Keratinocyte (primary cell): ENCODE results near the gene CEACAM19. TPM values are rescaled to one million over a fixed set of nuclear protein-coding genes. Genes with fewer than 3 reads are reported as not detected.

ENCODE experiments used
- DNase-seq: peaks from one replicate; pipeline ENCODE4 v3.0.0-alpha.2; 2011; ENCODE audit warnings: low read depth, missing footprints, low spot score
- FAIRE-seq: peaks from 2 replicates; lab custom pipeline; 2011; peaks lifted over from hg19 to GRCh38; lab: Jason Lieb, UNC
- H2AFZ ChIP-seq: 2 replicates; pipeline ENCODE4 v1.6.0; 2012; ENCODE audit warnings: low read length, control low read depth, inconsistent platforms; ENCODE audit not compliant: control insufficient read depth
- H3K27ac ChIP-seq: 2 replicates; pipeline ENCODE4 v1.5.1; 2011; ENCODE audit warnings: low read length; ENCODE audit not compliant: control insufficient read depth, insufficient read depth
- H3K27me3 ChIP-seq: 3 replicates; pipeline ENCODE4 v1.6.0; 2011; ENCODE audit warnings: low read length; ENCODE audit not compliant: control insufficient read depth, insufficient read depth; ENCODE audit errors: extremely low read depth
- H3K36me3 ChIP-seq, 2 experiments: 2 replicates in 1 of 2; 3 replicates in 1 of 2; pipeline ENCODE4 v1.5.1; 2011; ENCODE audit warnings: low read length in 2 of 2, mild to moderate bottlenecking in 1 of 2; ENCODE audit not compliant: control insufficient read depth in 2 of 2, insufficient read depth in 2 of 2; ENCODE audit errors: extremely low read depth in 1 of 2
- H3K4me1 ChIP-seq: 3 replicates; pipeline ENCODE4 v1.5.1; 2011; ENCODE audit warnings: low read length; ENCODE audit not compliant: control insufficient read depth, insufficient read depth; ENCODE audit errors: extremely low read depth
- H3K4me2 ChIP-seq: 3 replicates; pipeline ENCODE4 v1.6.0; 2011; ENCODE audit warnings: low read depth, low read length; ENCODE audit not compliant: control insufficient read depth, insufficient read depth; ENCODE audit errors: extremely low read depth
- H3K4me3 ChIP-seq, 3 experiments: fragments of 200-600 bp in 1 of 3; sonication (generic) in 1 of 3; 2 replicates in 2 of 3; 3 replicates in 1 of 3; pipeline ENCODE4 v1.5.1; 2011 to 2016; ENCODE audit warnings: low read length in 3 of 3, mild to moderate bottlenecking in 3 of 3, control low read depth in 2 of 3, inconsistent platforms in 1 of 3, low read depth in 1 of 3, mixed read lengths in 1 of 3, mixed run types in 1 of 3, moderate library complexity in 1 of 3; ENCODE audit not compliant: control insufficient read depth in 2 of 3, insufficient read depth in 2 of 3; ENCODE audit errors: extremely low read depth in 1 of 3
- H3K79me2 ChIP-seq: 2 replicates; pipeline ENCODE4 v1.6.0; 2012; ENCODE audit warnings: low read length; ENCODE audit not compliant: control insufficient read depth, insufficient read depth
- H3K9ac ChIP-seq: 3 replicates; pipeline ENCODE4 v1.6.0; 2011; ENCODE audit warnings: low read length; ENCODE audit not compliant: control insufficient read depth, insufficient read depth; ENCODE audit errors: extremely low read depth
- H3K9me1 ChIP-seq: 3 replicates; pipeline ENCODE4 v1.6.0; 2011; ENCODE audit warnings: low read length; ENCODE audit not compliant: control insufficient read depth, insufficient read depth; ENCODE audit errors: extremely low read depth
- H3K9me3 ChIP-seq: 2 replicates; pipeline ENCODE4 v1.5.1; 2012; ENCODE audit warnings: low read depth, low read length; ENCODE audit not compliant: control insufficient read depth
- H4K20me1 ChIP-seq: 3 replicates; pipeline ENCODE4 v1.6.0; 2011; ENCODE audit warnings: low read length; ENCODE audit not compliant: control insufficient read depth, insufficient read depth; ENCODE audit errors: extremely low read depth
- CTCF ChIP-seq, 3 experiments: IDR thresholded peaks in 1 of 3; conservative IDR thresholded peaks in 1 of 3; optimal IDR thresholded peaks in 1 of 3; 2 replicates in 2 of 3; 3 replicates in 1 of 3; pipeline versions ENCODE3 to v1.5.1; 2011; ENCODE audit warnings: low read length in 3 of 3, mild to moderate bottlenecking in 3 of 3, moderate library complexity in 2 of 3, control low read depth in 1 of 3, inconsistent platforms in 1 of 3; ENCODE audit not compliant: insufficient read depth in 2 of 3; ENCODE audit errors: extremely low read depth in 1 of 3
- EZH2 ChIP-seq: IDR thresholded peaks from one replicate; pipeline ENCODE4 v1.6.1; 2012; ENCODE audit warnings: inconsistent platforms, mild to moderate bottlenecking, low read length, moderate library complexity
- dilution Hi-C: fragments of 300-500 bp; cut with MboI; formaldehyde crosslinking; loops from one replicate; pipeline ENCODE4 v1.7.0; 2020; ENCODE audit warnings: low sequenced_read_pairs; ENCODE audit not compliant: extremely low pct_ligation_motif_present
- polyA plus RNA-seq, 5 experiments: library from polyadenylated mRNA; depleted of rRNA in 3 of 5; stranded (reverse) in 3 of 5; stranded (forward) in 1 of 5; unstranded in 1 of 5; fragments of >200 nt; gene quantifications; 1 replicate in 1 of 5; 2 replicates in 3 of 5; 3 replicates in 1 of 5; pipeline versions ENCODE4 v1.2.1 to v1.2.3, GENCODE V29; 2011 to 2012; ENCODE audit warnings: missing spikeins in 2 of 5, low read depth in 1 of 5, low replicate concordance in 1 of 5

The CEACAM19 gene
- polyA plus RNA-seq, 1 donor (not counting 4 experiments of a cell fraction or from before 2014, with no cell fraction given) = 3.7 TPM

GRCh38 chr19:44696939-44697669 is 25.8 kb downstream of the CEACAM19 start:
- Histone ChIP-seq H3K4me2 (no peak overlapping the region), H3K4me3 (no peak overlapping the region), H4K20me1 (no peaks in the 10 kb centered on the region), H3K9me3 (no peaks in the 10 kb centered on the region), H3K27ac (no peak overlapping the region), H3K9me1 (no peaks in the 10 kb centered on the region), H3K9ac (no peak overlapping the region), H3K79me2 (no peaks in the 10 kb centered on the region), H3K27me3 (no peaks in the 10 kb centered on the region), H2AFZ (no peak overlapping the region), H3K36me3 (no peaks in the 10 kb centered on the region), H3K4me1 (peaks cover 19% of the 10 kb centered on the region)
- DNase-seq (no peak), FAIRE-seq (no peak)
- TF ChIP-seq EZH2 (no peak), CTCF (optimal IDR thresholded peaks at IDR 0.05 in 1 of 3, IDR thresholded peaks at IDR 0.05 in 1 of 3, conservative IDR thresholded peaks at IDR 0.05 in 1 of 3; ENCODE audit: extremely low read depth in 1 of 3, insufficient read depth in 2 of 3, low read length in 3 of 3) (no peak)
- dilution Hi-C loops = no loop called here

- no peak overlapping the region for H3K4me3 ChIP-seq
- H2AFZ ChIP-seq = no peak overlapping the region
- H3K27ac ChIP-seq = no peak overlapping the region
- H3K4me1 ChIP-seq = peaks cover 14% of the 10 kb centered on the region
- H3K27me3 ChIP-seq = no peaks in the 10 kb centered on the region
- H3K9me1 ChIP-seq = no peaks in the 10 kb centered on the region
- H4K20me1 ChIP-seq = no peaks in the 10 kb centered on the region
- TF ChIP-seq EZH2 = no peak
- no peak for TF ChIP-seq CTCF (optimal IDR thresholded peaks at IDR 0.05 in 1 of 3, IDR thresholded peaks at IDR 0.05 in 1 of 3, conservative IDR thresholded peaks at IDR 0.05 in 1 of 3; ENCODE audit: extremely low read depth in 1 of 3, insufficient read depth in 2 of 3, low read length in 3 of 3)
- H3K4me2 ChIP-seq = no peak overlapping the region
- no peaks in the 10 kb centered on the region for H3K9me3 ChIP-seq
- no peaks in the 10 kb centered on the region for H3K36me3 ChIP-seq
- dilution Hi-C loops = no loop called here
- H3K9ac ChIP-seq = no peak overlapping the region
- DNase-seq (no peak), FAIRE-seq (no peak)
- H3K79me2 ChIP-seq = no peaks in the 10 kb centered on the region
Observed at GRCh38 chr19:44697670-44698034, 26.4 kb downstream of the CEACAM19 start.
